ENCODE measurements around the gene GYG1. TPM values are rescaled to one million over a fixed set of nuclear protein-coding genes. Genes with fewer than 3 reads are reported as not detected.

GYG1 gene
- total and polyA plus RNA-seq, 2 experiments from 2014 or later = 33.2 to 40.9 TPM

- TF ChIP-seq, protein P1, sequence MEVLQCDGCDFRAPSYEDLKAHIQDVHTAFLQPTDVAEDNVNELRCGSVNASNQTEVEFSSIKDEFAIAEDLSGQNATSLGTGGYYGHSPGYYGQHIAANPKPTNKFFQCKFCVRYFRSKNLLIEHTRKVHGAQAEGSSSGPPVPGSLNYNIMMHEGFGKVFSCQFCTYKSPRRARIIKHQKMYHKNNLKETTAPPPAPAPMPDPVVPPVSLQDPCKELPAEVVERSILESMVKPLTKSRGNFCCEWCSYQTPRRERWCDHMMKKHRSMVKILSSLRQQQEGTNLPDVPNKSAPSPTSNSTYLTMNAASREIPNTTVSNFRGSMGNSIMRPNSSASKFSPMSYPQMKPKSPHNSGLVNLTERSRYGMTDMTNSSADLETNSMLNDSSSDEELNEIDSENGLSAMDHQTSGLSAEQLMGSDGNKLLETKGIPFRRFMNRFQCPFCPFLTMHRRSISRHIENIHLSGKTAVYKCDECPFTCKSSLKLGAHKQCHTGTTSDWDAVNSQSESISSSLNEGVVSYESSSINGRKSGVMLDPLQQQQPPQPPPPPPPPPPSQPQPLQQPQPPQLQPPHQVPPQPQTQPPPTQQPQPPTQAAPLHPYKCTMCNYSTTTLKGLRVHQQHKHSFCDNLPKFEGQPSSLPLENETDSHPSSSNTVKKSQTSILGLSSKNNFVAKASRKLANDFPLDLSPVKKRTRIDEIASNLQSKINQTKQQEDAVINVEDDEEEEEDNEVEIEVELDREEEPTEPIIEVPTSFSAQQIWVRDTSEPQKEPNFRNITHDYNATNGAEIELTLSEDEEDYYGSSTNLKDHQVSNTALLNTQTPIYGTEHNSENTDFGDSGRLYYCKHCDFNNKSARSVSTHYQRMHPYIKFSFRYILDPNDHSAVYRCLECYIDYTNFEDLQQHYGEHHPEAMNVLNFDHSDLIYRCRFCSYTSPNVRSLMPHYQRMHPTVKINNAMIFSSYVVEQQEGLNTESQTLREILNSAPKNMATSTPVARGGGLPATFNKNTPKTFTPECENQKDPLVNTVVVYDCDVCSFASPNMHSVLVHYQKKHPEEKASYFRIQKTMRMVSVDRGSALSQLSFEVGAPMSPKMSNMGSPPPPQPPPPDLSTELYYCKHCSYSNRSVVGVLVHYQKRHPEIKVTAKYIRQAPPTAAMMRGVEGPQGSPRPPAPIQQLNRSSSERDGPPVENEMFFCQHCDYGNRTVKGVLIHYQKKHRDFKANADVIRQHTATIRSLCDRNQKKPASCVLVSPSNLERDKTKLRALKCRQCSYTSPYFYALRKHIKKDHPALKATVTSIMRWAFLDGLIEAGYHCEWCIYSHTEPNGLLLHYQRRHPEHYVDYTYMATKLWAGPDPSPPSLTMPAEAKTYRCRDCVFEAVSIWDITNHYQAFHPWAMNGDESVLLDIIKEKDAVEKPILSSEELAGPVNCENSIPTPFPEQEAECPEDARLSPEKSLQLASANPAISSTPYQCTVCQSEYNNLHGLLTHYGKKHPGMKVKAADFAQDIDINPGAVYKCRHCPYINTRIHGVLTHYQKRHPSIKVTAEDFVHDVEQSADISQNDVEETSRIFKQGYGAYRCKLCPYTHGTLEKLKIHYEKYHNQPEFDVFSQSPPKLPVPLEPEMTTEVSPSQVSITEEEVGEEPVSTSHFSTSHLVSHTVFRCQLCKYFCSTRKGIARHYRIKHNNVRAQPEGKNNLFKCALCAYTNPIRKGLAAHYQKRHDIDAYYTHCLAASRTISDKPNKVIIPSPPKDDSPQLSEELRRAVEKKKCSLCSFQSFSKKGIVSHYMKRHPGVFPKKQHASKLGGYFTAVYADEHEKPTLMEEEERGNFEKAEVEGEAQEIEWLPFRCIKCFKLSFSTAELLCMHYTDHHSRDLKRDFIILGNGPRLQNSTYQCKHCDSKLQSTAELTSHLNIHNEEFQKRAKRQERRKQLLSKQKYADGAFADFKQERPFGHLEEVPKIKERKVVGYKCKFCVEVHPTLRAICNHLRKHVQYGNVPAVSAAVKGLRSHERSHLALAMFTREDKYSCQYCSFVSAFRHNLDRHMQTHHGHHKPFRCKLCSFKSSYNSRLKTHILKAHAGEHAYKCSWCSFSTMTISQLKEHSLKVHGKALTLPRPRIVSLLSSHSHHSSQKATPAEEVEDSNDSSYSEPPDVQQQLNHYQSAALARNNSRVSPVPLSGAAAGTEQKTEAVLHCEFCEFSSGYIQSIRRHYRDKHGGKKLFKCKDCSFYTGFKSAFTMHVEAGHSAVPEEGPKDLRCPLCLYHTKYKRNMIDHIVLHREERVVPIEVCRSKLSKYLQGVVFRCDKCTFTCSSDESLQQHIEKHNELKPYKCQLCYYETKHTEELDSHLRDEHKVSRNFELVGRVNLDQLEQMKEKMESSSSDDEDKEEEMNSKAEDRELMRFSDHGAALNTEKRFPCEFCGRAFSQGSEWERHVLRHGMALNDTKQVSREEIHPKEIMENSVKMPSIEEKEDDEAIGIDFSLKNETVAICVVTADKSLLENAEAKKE (CRISPR knock-in tag; IDR thresholded peaks at IDR 0.05) = no peak
- TF ChIP-seq ZNF114 (CRISPR knock-in tag; IDR thresholded peaks at IDR 0.05) (no peak), NANOG (IDR thresholded peaks at IDR 0.05; ENCODE audit: borderline replicate concordance) (no peak), ZNF331 (CRISPR knock-in tag; IDR thresholded peaks at IDR 0.05; ENCODE audit: low read depth) (no peak)
- TF ChIP-seq, protein P2, sequence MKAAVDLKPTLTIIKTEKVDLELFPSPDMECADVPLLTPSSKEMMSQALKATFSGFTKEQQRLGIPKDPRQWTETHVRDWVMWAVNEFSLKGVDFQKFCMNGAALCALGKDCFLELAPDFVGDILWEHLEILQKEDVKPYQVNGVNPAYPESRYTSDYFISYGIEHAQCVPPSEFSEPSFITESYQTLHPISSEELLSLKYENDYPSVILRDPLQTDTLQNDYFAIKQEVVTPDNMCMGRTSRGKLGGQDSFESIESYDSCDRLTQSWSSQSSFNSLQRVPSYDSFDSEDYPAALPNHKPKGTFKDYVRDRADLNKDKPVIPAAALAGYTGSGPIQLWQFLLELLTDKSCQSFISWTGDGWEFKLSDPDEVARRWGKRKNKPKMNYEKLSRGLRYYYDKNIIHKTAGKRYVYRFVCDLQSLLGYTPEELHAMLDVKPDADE (IDR thresholded peaks at IDR 0.05) = no peak
Observed at GRCh38 chr3:149021830-149022229, 30.5 kb downstream of the GYG1 start (continued).

GRCh38 chr3:149023951-149024350 is 32.6 kb downstream of the GYG1 start:
- H3K36me3 Mint-ChIP-seq (ENCODE audit: low read depth) = peaks cover 60% of the 10 kb centered on the region
- no peak overlapping the region for H3K27ac Mint-ChIP-seq
- H3K4me1 ChIP-seq (ENCODE audit: insufficient read depth) = peaks cover 26% of the 10 kb centered on the region
- H3K79me2 ChIP-seq (replicated peaks; ENCODE audit: insufficient read depth) = no peaks in the 10 kb centered on the region
- no peak overlapping the region for H3K4me3 ChIP-seq
- H3K4me2 ChIP-seq = no peak overlapping the region
- no peaks in the 10 kb centered on the region for H3K27me3 ChIP-seq (ENCODE audit: insufficient read depth)
- H3K9me3 Mint-ChIP-seq = peaks cover 25% of the 10 kb centered on the region
- DNase-seq (ENCODE audit: low spot score) (peak; percentile 12), ATAC-seq (no peak)
- no peaks in the 10 kb centered on the region for H3F3A ChIP-seq (replicated peaks; ENCODE audit: low read depth)
- peaks cover 32% of the 10 kb centered on the region for H3K4me1 Mint-ChIP-seq
- no peaks in the 10 kb centered on the region for H3K9me2 ChIP-seq (ENCODE audit: insufficient read depth)
- peaks cover 28% of the 10 kb centered on the region for H3K36me3 ChIP-seq (ENCODE audit: insufficient read depth)
- peaks cover 7% of the 10 kb centered on the region for H3K27me3 Mint-ChIP-seq (ENCODE audit: insufficient read depth, low read depth, poor library complexity)
- no peak overlapping the region for H3K27ac ChIP-seq (ENCODE audit: low read depth)
- H3K4me3 Mint-ChIP-seq = no peak overlapping the region
- no peaks in the 10 kb centered on the region for H4K20me1 ChIP-seq (replicated peaks; ENCODE audit: insufficient read depth)
- no peak overlapping the region for H2AFZ ChIP-seq
- TF ChIP-seq CREB1 (CRISPR knock-in tag; IDR thresholded peaks at IDR 0.05; ENCODE audit: low read depth) = no peak
- TF ChIP-seq EZH2phosphoT487 (IDR thresholded peaks at IDR 0.05; ENCODE audit: unreplicated experiment) = no peak
- TF ChIP-seq, protein P2 (IDR thresholded peaks at IDR 0.05) = no peak
- TF ChIP-seq, protein P1 (CRISPR knock-in tag; IDR thresholded peaks at IDR 0.05) = no peak
- TF ChIP-seq JUNB (IDR thresholded peaks at IDR 0.05; ENCODE audit: unreplicated experiment) = no peak
